ENCODE measurements around the gene PC.
"Not testable (repeated sequence)": the region's sequence is repeated elsewhere in the genome, so short reads cannot be mapped to it uniquely, and the experiment has no call there.

Gene PC

GRCh38 chr11:66840317-66841091 lies 117.7 kb downstream of the PC start:
- no peak for DNase-seq

GRCh38 chr11:66835768-66836405 lies 122.3 kb downstream of the PC start:
- no peak for DNase-seq

GRCh38 chr11:66834943-66835342 lies 123.2 kb downstream of the PC start:
- DNase-seq: no peak

- no peak for DNase-seq
These were observed 123.7 kb downstream of the PC start for GRCh38 chr11:66834539-66834845.

GRCh38 chr11:66824573-66824972 lies 133.6 kb downstream of the PC start:
- not testable (repeated sequence) for DNase-seq

- DNase-seq: no peak
These were observed 134.5 kb downstream of the PC start for GRCh38 chr11:66823700-66824099.

- no peak for DNase-seq
These were observed 137.3 kb downstream of the PC start for GRCh38 chr11:66820901-66821300.

GRCh38 chr11:66820381-66820780 lies 137.8 kb downstream of the PC start:
- DNase-seq: no peak

- no peak for DNase-seq
These were observed 139.8 kb downstream of the PC start for GRCh38 chr11:66818231-66818955.

- DNase-seq: no peak
These were observed 142.5 kb downstream of the PC start for GRCh38 chr11:66815646-66816045.

GRCh38 chr11:66814678-66815077 lies 143.5 kb downstream of the PC start:
- DNase-seq: no peak

- DNase-seq: no peak
These were observed 147.5 kb downstream of the PC start for GRCh38 chr11:66810576-66811185.

GRCh38 chr11:66809592-66809991 lies 148.6 kb downstream of the PC start:
- DNase-seq: no peak

- no peak for DNase-seq
These were observed 157.3 kb downstream of the PC start for GRCh38 chr11:66800720-66801428.

GRCh38 chr11:66799815-66800214 lies 158.4 kb downstream of the PC start:
- DNase-seq: not testable (repeated sequence)

All from hippocampal formation (tissue), 2 donors.